T-helper 17 cell (primary cell): ENCODE data around the gene DCLK2. TPM values are rescaled to one million over a fixed set of nuclear protein-coding genes. Genes with fewer than 3 reads are reported as not detected.
A peak's percentile ranks its signal among the peaks of the same experiment; 100 is the strongest.
"Not testable (repeated sequence)": the region's sequence is repeated elsewhere in the genome, so short reads cannot be mapped to it uniquely, and the experiment has no call there.

Experiments
- ATAC-seq: fragments of 150-1000 bp; cut with Tn5 transposase; 2 replicates; pipeline ENCODE4 v1.10.0; 2021; ENCODE audit warnings: mild to moderate bottlenecking, moderate library complexity
- DNase-seq, 3 donors: peaks; one replicate each; pipeline versions ENCODE4 v3.0.0 to v3.0.0-alpha.2; 2020 to 2021
- H3K9me3 ChIP-seq: one replicate; pipeline ENCODE4 v1.7.0; 2013; ENCODE audit warnings: low read length, mild to moderate bottlenecking; ENCODE audit not compliant: control insufficient read depth, poor library complexity, severe bottlenecking
- H3K27ac Mint-ChIP-seq: one replicate; pipeline ENCODE4 v1.8.0; 2022; ENCODE audit warnings: mild to moderate bottlenecking, moderate library complexity, mixed read lengths
- H3K27me3 Mint-ChIP-seq: one replicate; pipeline ENCODE4 v1.8.0; 2022; ENCODE audit warnings: mixed read lengths
- H3K36me3 Mint-ChIP-seq: one replicate; pipeline ENCODE4 v1.8.0; 2022; ENCODE audit warnings: low read depth, mixed read lengths
- H3K4me1 Mint-ChIP-seq: one replicate; pipeline ENCODE4 v1.8.0; 2022; ENCODE audit warnings: mild to moderate bottlenecking, mixed read lengths
- H3K4me3 Mint-ChIP-seq: one replicate; pipeline ENCODE4 v1.8.0; 2022; ENCODE audit warnings: mild to moderate bottlenecking, moderate library complexity, mixed read lengths
- total RNA-seq, 4 donors: library from RNA in 2 of 4; stranded (reverse) in 2 of 4; gene quantifications; one replicate each; pipeline ENCODE4 v1.2.3 and lab custom pipeline; 2022 to 2026

Gene DCLK2
- total RNA-seq, 2 donors from 2014 or later = not detected

DNA sequence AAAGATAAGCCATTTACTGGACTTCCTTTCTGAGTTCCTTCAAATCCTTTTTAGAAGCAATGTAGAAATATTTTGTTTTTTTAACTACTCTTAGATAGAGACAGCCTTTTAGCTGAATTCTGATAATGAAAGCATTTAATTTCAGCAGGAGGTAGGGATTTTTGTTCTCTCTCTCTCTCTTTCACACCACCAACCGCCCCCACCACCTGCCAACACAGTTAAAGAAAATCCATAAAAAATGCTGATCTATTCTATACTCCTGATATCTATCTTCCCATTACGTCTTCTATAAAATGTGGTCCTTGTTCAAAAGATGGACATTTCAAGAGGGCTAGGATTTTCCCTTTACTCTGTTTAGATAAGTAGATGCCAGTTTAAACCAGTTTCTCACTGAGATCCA, 104.5 kb downstream of the DCLK2 start:
- Mint-ChIP-seq H3K27me3 (peaks cover 38% of the 10 kb centered on the region), H3K4me1 (peaks cover 2% of the 10 kb centered on the region), H3K36me3 (no peaks in the 10 kb centered on the region), H3K4me3 (no peak overlapping the region), H3K27ac (no peak overlapping the region)
- no peak for DNase-seq
- no peaks in the 10 kb centered on the region for H3K9me3 ChIP-seq
- no peak for ATAC-seq

GRCh38 chr4:150185033-150185432, 106.8 kb downstream of the DCLK2 start:
- not testable (repeated sequence) for DNase-seq, H3K4me1 Mint-ChIP-seq, H3K4me3 Mint-ChIP-seq, H3K9me3 ChIP-seq, H3K27ac Mint-ChIP-seq, ATAC-seq, H3K36me3 Mint-ChIP-seq
- peaks cover 43% of the 10 kb centered on the region for H3K27me3 Mint-ChIP-seq

DNA sequence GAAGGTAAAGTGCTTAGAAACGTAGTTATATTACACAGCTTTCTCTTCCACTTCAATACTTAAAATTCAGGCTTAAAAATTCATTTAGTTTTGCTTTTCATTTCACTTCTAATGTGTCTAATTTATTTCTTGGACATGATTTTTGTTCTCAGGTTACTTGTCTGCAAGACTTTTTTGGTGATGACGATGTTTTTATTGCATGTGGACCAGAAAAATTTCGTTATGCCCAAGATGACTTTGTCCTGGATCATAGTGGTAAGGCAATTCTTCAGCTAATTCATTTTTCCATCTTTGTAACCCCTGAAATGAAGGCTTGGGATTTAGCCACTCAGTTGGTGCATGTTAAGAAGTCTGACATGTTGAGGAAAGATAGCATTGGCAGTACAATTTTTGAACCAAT, 114.7 kb downstream of the DCLK2 start:
- H3K27me3 Mint-ChIP-seq = peaks cover 3% of the 10 kb centered on the region
- no peak overlapping the region for H3K4me3 Mint-ChIP-seq
- peaks cover 2% of the 10 kb centered on the region for H3K4me1 Mint-ChIP-seq
- H3K9me3 ChIP-seq = no peaks in the 10 kb centered on the region
- DNase-seq = no peak
- ATAC-seq = no peak
- H3K36me3 Mint-ChIP-seq = no peaks in the 10 kb centered on the region
- no peak overlapping the region for H3K27ac Mint-ChIP-seq

GRCh38 chr4:150197256-150197655, 119.0 kb downstream of the DCLK2 start:
- H3K4me1 Mint-ChIP-seq, H3K36me3 Mint-ChIP-seq, H3K9me3 ChIP-seq, H3K4me3 Mint-ChIP-seq, DNase-seq, H3K27ac Mint-ChIP-seq, H3K27me3 Mint-ChIP-seq, ATAC-seq: not testable (repeated sequence)

DNA sequence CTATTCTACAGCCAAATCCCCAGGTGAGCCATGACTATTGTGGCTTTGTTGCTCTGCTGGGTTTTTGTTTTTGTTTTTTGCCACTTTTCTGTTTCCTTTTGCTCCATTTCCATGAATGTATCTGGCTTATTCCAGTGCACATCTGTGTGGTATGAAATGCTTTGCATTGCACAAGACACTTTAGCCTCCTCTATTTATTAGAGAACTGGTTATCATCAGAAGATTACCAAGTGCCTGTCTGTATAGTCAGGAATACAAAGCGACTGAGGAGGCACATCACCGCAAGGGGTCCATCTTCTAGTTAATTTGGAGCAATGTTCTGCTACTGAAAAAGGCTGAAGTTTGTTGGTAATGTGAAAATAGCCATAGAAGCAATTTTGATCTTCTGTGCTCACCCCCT, 120.8 kb downstream of the DCLK2 start:
- DNase-seq = no peak
- H3K4me3 Mint-ChIP-seq = no peak overlapping the region
- no peaks in the 10 kb centered on the region for H3K9me3 ChIP-seq
- peaks cover 11% of the 10 kb centered on the region for H3K27me3 Mint-ChIP-seq
- H3K36me3 Mint-ChIP-seq = no peaks in the 10 kb centered on the region
- no peak overlapping the region for H3K27ac Mint-ChIP-seq
- ATAC-seq = no peak
- H3K4me1 Mint-ChIP-seq = peaks cover 2% of the 10 kb centered on the region

GRCh38 chr4:150205016-150205415, 126.8 kb downstream of the DCLK2 start:
- ATAC-seq (no peak), DNase-seq (no peak)
- H3K9me3 ChIP-seq = no peaks in the 10 kb centered on the region
- Mint-ChIP-seq H3K27ac (no peak overlapping the region), H3K36me3 (no peaks in the 10 kb centered on the region), H3K4me3 (no peak overlapping the region), H3K27me3 (peaks cover 33% of the 10 kb centered on the region), H3K4me1 (no peaks in the 10 kb centered on the region)

DNA sequence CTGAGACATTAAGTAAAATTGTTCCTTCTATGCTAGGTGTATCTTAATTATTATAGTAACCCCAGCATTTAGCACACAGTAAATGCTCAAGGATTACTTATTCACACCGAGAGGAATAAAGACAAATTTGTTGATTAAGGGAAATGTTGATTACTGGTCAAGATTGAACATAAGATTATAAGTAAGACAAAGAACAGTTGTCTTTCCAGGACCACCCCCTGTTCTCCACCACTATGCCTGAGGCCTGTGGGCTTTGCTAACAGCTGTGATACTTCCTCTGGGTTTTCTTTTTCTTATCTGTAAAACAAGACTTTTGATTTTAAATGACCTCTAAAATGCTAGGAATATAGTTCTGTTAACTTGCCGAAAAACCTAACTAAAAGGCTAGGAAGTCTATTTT, 128.0 kb downstream of the DCLK2 start:
- no peaks in the 10 kb centered on the region for H3K9me3 ChIP-seq
- H3K4me3 Mint-ChIP-seq = no peak overlapping the region
- peaks cover 32% of the 10 kb centered on the region for H3K27me3 Mint-ChIP-seq
- DNase-seq (no peak), ATAC-seq (no peak)
- H3K36me3 Mint-ChIP-seq = no peaks in the 10 kb centered on the region
- H3K4me1 Mint-ChIP-seq = no peaks in the 10 kb centered on the region
- H3K27ac Mint-ChIP-seq = no peak overlapping the region

DNA sequence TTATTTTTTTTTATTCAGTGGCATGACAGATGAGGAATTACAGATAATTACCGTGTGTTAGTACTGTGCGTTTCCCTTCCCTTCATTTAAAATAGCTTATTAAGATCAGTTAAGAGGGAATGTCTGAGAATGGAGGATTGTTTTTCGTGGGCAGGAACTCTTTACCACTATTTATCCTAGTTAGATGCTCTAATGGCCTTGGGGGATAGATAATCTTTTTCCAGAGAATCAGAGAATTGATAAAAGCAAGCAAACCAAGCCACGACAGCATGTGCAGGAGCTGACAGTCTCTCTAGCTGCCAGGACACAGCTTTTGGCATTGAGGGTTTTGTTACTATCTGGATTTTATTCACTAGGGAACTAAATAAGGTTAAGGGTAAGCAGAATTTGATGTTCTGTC, 128.7 kb downstream of the DCLK2 start:
- H3K36me3 Mint-ChIP-seq = no peaks in the 10 kb centered on the region
- H3K27ac Mint-ChIP-seq = no peak overlapping the region
- H3K4me3 Mint-ChIP-seq = no peak overlapping the region
- DNase-seq = no peak
- ATAC-seq = no peak
- H3K27me3 Mint-ChIP-seq = peaks cover 39% of the 10 kb centered on the region
- H3K9me3 ChIP-seq = no peaks in the 10 kb centered on the region
- no peaks in the 10 kb centered on the region for H3K4me1 Mint-ChIP-seq

GRCh38 chr4:150207871-150208270, 129.6 kb downstream of the DCLK2 start:
- H3K4me3 Mint-ChIP-seq = no peak overlapping the region
- H3K36me3 Mint-ChIP-seq = no peaks in the 10 kb centered on the region
- H3K27ac Mint-ChIP-seq = peak overlapping the region; percentile 70
- peaks cover 48% of the 10 kb centered on the region for H3K27me3 Mint-ChIP-seq
- ATAC-seq (no peak), DNase-seq (no peak)
- H3K4me1 Mint-ChIP-seq = no peaks in the 10 kb centered on the region
- H3K9me3 ChIP-seq = no peaks in the 10 kb centered on the region

DNA sequence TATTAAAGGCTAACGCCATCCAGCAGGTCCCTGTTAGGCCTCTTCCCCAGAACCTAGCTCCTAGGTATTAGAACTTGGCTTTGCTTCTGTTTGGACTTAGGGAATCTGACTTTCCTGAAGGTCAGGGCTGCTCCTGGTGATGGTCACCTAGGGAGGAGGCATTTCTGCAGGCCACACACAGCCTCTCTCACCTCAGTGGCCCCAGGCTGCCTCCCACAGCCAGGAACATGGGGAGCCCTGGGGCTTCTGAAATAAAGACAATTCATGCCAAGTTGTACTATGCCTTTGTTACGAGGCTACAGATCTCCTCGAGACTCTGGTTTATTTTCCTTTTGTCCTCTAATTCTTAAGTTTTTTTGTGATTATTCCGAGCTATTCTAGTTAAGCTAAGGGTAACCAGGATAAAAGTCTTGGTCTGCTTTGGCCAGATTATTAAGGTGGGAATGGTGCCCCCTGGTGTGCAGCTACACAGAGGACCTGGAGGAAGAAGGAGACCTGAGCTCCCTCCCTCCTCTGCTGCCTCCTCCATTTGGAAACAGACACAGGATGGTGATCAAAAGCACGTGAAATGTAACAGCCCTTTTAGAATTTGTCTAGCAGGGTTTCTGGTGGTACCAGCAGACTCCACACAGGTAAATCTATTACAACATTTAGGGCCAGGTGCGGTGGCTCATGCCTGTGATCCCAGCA, 131.0 kb downstream of the DCLK2 start:
- Mint-ChIP-seq H3K27me3 (peaks cover 42% of the 10 kb centered on the region), H3K36me3 (no peaks in the 10 kb centered on the region), H3K27ac (no peak overlapping the region), H3K4me1 (no peaks in the 10 kb centered on the region), H3K4me3 (no peak overlapping the region)
- H3K9me3 ChIP-seq = no peaks in the 10 kb centered on the region
- DNase-seq = no peak
- no peak for ATAC-seq

- H3K4me1 Mint-ChIP-seq = no peaks in the 10 kb centered on the region
- H3K27ac Mint-ChIP-seq = no peak overlapping the region
- no peaks in the 10 kb centered on the region for H3K9me3 ChIP-seq
- H3K27me3 Mint-ChIP-seq = peaks cover 40% of the 10 kb centered on the region
- DNase-seq = no peak
- no peak for ATAC-seq
- no peaks in the 10 kb centered on the region for H3K36me3 Mint-ChIP-seq
- H3K4me3 Mint-ChIP-seq = no peak overlapping the region
Measured at GRCh38 chr4:150211016-150211415, 132.8 kb downstream of the DCLK2 start.

DNA sequence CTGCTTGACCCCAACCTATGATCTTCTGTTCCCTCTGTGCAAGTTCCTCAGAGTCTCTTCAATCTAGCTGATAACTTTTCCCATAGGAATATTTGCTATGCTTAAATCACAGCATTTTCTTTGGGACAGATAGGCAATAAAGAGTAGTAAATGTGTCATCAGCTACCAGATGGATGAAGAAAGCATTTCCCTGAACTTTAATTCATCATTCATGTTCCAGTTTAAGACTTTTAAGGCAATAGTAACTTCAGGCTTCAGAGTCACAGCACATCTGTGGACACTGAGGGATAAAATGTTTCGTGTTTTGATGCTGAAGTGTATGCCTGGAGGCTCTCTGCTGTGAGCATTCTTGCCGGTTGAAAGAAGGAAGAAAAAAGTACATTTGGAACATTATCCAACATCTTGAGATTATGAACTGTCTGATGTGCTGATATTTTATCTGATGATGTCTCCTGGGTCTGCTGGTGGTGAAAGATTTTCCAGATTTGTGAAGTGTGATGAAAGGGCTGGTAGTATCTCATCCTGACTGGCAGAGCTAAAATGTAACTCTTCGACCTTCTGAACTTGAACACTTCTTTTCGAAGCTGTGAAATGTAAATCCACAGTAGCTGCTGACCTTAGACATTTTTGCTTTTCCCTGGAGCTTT, 133.7 kb downstream of the DCLK2 start:
- ATAC-seq (no peak), DNase-seq (no peak)
- Mint-ChIP-seq H3K27me3 (peaks cover 34% of the 10 kb centered on the region), H3K36me3 (no peaks in the 10 kb centered on the region), H3K27ac (no peak overlapping the region), H3K4me1 (no peaks in the 10 kb centered on the region), H3K4me3 (no peak overlapping the region)
- H3K9me3 ChIP-seq = no peaks in the 10 kb centered on the region

GRCh38 chr4:150212485-150212884, 134.2 kb downstream of the DCLK2 start:
- Mint-ChIP-seq H3K27me3 (peaks cover 32% of the 10 kb centered on the region), H3K36me3 (no peaks in the 10 kb centered on the region), H3K4me3 (no peak overlapping the region), H3K27ac (no peak overlapping the region), H3K4me1 (no peaks in the 10 kb centered on the region)
- H3K9me3 ChIP-seq = no peaks in the 10 kb centered on the region
- ATAC-seq (no peak), DNase-seq (no peak)

- Mint-ChIP-seq H3K27me3 (peaks cover 28% of the 10 kb centered on the region), H3K4me3 (no peak overlapping the region), H3K27ac (no peak overlapping the region), H3K4me1 (no peaks in the 10 kb centered on the region), H3K36me3 (no peaks in the 10 kb centered on the region)
- DNase-seq (no peak), ATAC-seq (no peak)
- H3K9me3 ChIP-seq = no peaks in the 10 kb centered on the region
Measured at GRCh38 chr4:150212927-150213326, 134.7 kb downstream of the DCLK2 start.
